ENCODE measurements around the gene CHN2.

CHN2 gene

GRCh38 chr7:29217113-29217512 is 22.5 kb downstream of the CHN2 start:
- in situ Hi-C loops (cut with MboI; ENCODE audit: low sequenced_read_pairs), result no loop called here

- in situ Hi-C loops (cut with MboI; ENCODE audit: low sequenced_read_pairs), result no loop called here
Observed at GRCh38 chr7:29224726-29225125, 30.2 kb downstream of the CHN2 start.

- in situ Hi-C loops (cut with MboI; ENCODE audit: low sequenced_read_pairs), result no loop called here
Observed at GRCh38 chr7:29228289-29229011, 33.9 kb downstream of the CHN2 start.

- in situ Hi-C loops (cut with MboI; ENCODE audit: low sequenced_read_pairs), result no loop called here
Observed at GRCh38 chr7:29229066-29229465, 34.5 kb downstream of the CHN2 start.

- in situ Hi-C loops (cut with MboI; ENCODE audit: low sequenced_read_pairs), result no loop called here
Observed at GRCh38 chr7:29229946-29230345, 35.4 kb downstream of the CHN2 start.

- in situ Hi-C loops (cut with MboI; ENCODE audit: low sequenced_read_pairs), result no loop called here
Observed at GRCh38 chr7:29230871-29231345, 36.3 kb downstream of the CHN2 start.

- in situ Hi-C loops (cut with MboI; ENCODE audit: low sequenced_read_pairs), result no loop called here
Observed at GRCh38 chr7:29231671-29232232, 37.2 kb downstream of the CHN2 start.

- in situ Hi-C loops (cut with MboI; ENCODE audit: low sequenced_read_pairs), result no loop called here
Observed at GRCh38 chr7:29234438-29234837, 39.9 kb downstream of the CHN2 start.

- in situ Hi-C loops (cut with MboI; ENCODE audit: low sequenced_read_pairs), result no loop called here
Observed at GRCh38 chr7:29236071-29236580, 41.6 kb downstream of the CHN2 start.

- in situ Hi-C loops (cut with MboI; ENCODE audit: low sequenced_read_pairs), result no loop called here
Observed at GRCh38 chr7:29236649-29237048, 42.1 kb downstream of the CHN2 start.

- in situ Hi-C loops (cut with MboI; ENCODE audit: low sequenced_read_pairs), result no loop called here
Observed at GRCh38 chr7:29237489-29237888, 42.9 kb downstream of the CHN2 start.

GRCh38 chr7:29239638-29240037 is 45.1 kb downstream of the CHN2 start:
- in situ Hi-C loops (cut with MboI; ENCODE audit: low sequenced_read_pairs), result no loop called here

GRCh38 chr7:29242265-29242664 is 47.7 kb downstream of the CHN2 start:
- in situ Hi-C loops (cut with MboI; ENCODE audit: low sequenced_read_pairs), result no loop called here

GRCh38 chr7:29243910-29244655 is 49.5 kb downstream of the CHN2 start:
- in situ Hi-C loops (cut with MboI; ENCODE audit: low sequenced_read_pairs), result no loop called here

GRCh38 chr7:29247224-29247962 is 52.8 kb downstream of the CHN2 start:
- in situ Hi-C loops (cut with MboI; ENCODE audit: low sequenced_read_pairs), result no loop called here

- in situ Hi-C loops (cut with MboI; ENCODE audit: low sequenced_read_pairs), result no loop called here
Observed at GRCh38 chr7:29247963-29248236, 53.3 kb downstream of the CHN2 start.

- in situ Hi-C loops (cut with MboI; ENCODE audit: low sequenced_read_pairs), result no loop called here
Observed at GRCh38 chr7:29248713-29249382, 54.3 kb downstream of the CHN2 start.

- in situ Hi-C loops (cut with MboI; ENCODE audit: low sequenced_read_pairs), result no loop called here
Observed at GRCh38 chr7:29249383-29249750, 54.8 kb downstream of the CHN2 start.

GRCh38 chr7:29249860-29250259 is 55.3 kb downstream of the CHN2 start:
- in situ Hi-C loops (cut with MboI; ENCODE audit: low sequenced_read_pairs), result no loop called here

- in situ Hi-C loops (cut with MboI; ENCODE audit: low sequenced_read_pairs), result no loop called here
Observed at GRCh38 chr7:29253225-29253624, 58.6 kb downstream of the CHN2 start.

GRCh38 chr7:29254591-29254990 is 60.0 kb downstream of the CHN2 start:
- in situ Hi-C loops (cut with MboI; ENCODE audit: low sequenced_read_pairs), result no loop called here
